Osteoblast (primary cell): ENCODE results near the gene PRRG1. TPM values are rescaled to one million over a fixed set of nuclear protein-coding genes. Genes with fewer than 3 reads are reported as not detected.

Experiments used
- DNase-seq: peaks from one replicate; pipeline ENCODE4 v3.0.0; 2011; ENCODE audit warnings: low spot score, mixed read lengths; ENCODE audit not compliant: insufficient read length; ENCODE audit errors: missing footprints
- H2AFZ ChIP-seq: 2 replicates; pipeline ENCODE4 v1.6.0; 2011; ENCODE audit warnings: mild to moderate bottlenecking, low read length
- H3K27ac ChIP-seq: 2 replicates; pipeline ENCODE4 v1.5.1; 2011; ENCODE audit warnings: mild to moderate bottlenecking, low read depth, low read length, moderate library complexity
- H3K27me3 ChIP-seq: 2 replicates; pipeline ENCODE4 v1.6.0; 2012; ENCODE audit warnings: mild to moderate bottlenecking, control low read depth, inconsistent platforms, low read length, moderate library complexity; ENCODE audit not compliant: insufficient read depth
- H3K36me3 ChIP-seq: 2 replicates; pipeline ENCODE4 v1.5.1; 2011; ENCODE audit warnings: mild to moderate bottlenecking, low read length, control low read depth, moderate library complexity; ENCODE audit not compliant: insufficient read depth
- H3K4me1 ChIP-seq: 2 replicates; pipeline ENCODE4 v1.5.1; 2011; ENCODE audit warnings: mild to moderate bottlenecking, low read length, control low read depth, moderate library complexity; ENCODE audit not compliant: insufficient read depth
- H3K4me2 ChIP-seq: 2 replicates; pipeline ENCODE4 v1.6.0; 2011; ENCODE audit warnings: mild to moderate bottlenecking, low read length; ENCODE audit not compliant: insufficient read depth
- H3K4me3 ChIP-seq: fragments of 200-600 bp; sonication (generic); 3 replicates; pipeline ENCODE4 v1.5.1; 2012; ENCODE audit warnings: mild to moderate bottlenecking, low read length, inconsistent platforms; ENCODE audit not compliant: insufficient read depth
- H3K79me2 ChIP-seq: 2 replicates; pipeline ENCODE4 v1.6.0; 2012; ENCODE audit warnings: mild to moderate bottlenecking, low read length, control low read depth, inconsistent platforms; ENCODE audit not compliant: insufficient read depth
- H3K9me3 ChIP-seq: 2 replicates; pipeline ENCODE4 v1.5.1; 2011; ENCODE audit warnings: low read depth, low read length, control low read depth
- H4K20me1 ChIP-seq: 2 replicates; pipeline ENCODE4 v1.6.0; 2012; ENCODE audit warnings: mild to moderate bottlenecking, low read length, control low read depth; ENCODE audit not compliant: insufficient read depth
- CTCF ChIP-seq: IDR thresholded peaks from 2 replicates; pipeline ENCODE4 v1.5.1; 2011; ENCODE audit warnings: mild to moderate bottlenecking, low read depth, low read length, moderate library complexity; ENCODE audit errors: extremely low read depth
- total RNA-seq: library from RNA; depleted of rRNA; stranded (reverse); fragments of >200 nt; gene quantifications from 2 replicates; pipeline ENCODE4 v1.2.3, GENCODE V29; 2012

The PRRG1 gene
- total RNA-seq, 1 donor, result 16.3 TPM

GRCh38 chrX:37407736-37408135 is 58.6 kb downstream of the PRRG1 start:
- no peaks in the 10 kb centered on the region for H3K36me3 ChIP-seq
- H3K4me1 ChIP-seq, result no peaks in the 10 kb centered on the region
- H3K79me2 ChIP-seq, result no peaks in the 10 kb centered on the region
- TF ChIP-seq CTCF, result no peak
- no peak overlapping the region for H3K4me2 ChIP-seq
- H3K4me3 ChIP-seq, result no peak overlapping the region
- no peak overlapping the region for H2AFZ ChIP-seq
- H3K27me3 ChIP-seq, result no peaks in the 10 kb centered on the region
- H4K20me1 ChIP-seq, result no peaks in the 10 kb centered on the region
- H3K9me3 ChIP-seq, result no peaks in the 10 kb centered on the region
- no peak overlapping the region for H3K27ac ChIP-seq
- DNase-seq, result no peak

GRCh38 chrX:37409278-37409677 is 60.1 kb downstream of the PRRG1 start:
- Histone ChIP-seq H3K4me2 (no peak overlapping the region), H4K20me1 (no peaks in the 10 kb centered on the region), H3K4me1 (no peaks in the 10 kb centered on the region), H3K4me3 (no peak overlapping the region), H3K27me3 (no peaks in the 10 kb centered on the region), H3K36me3 (no peaks in the 10 kb centered on the region), H3K79me2 (no peaks in the 10 kb centered on the region), H3K27ac (no peak overlapping the region), H2AFZ (no peak overlapping the region), H3K9me3 (no peaks in the 10 kb centered on the region)
- no peak for TF ChIP-seq CTCF
- DNase-seq, result no peak

GRCh38 chrX:37420185-37420584 is 71.0 kb downstream of the PRRG1 start:
- Histone ChIP-seq H3K4me3 (no peak overlapping the region), H3K36me3 (no peaks in the 10 kb centered on the region), H3K27ac (no peak overlapping the region), H4K20me1 (no peaks in the 10 kb centered on the region), H3K4me2 (no peak overlapping the region), H3K79me2 (no peaks in the 10 kb centered on the region), H3K4me1 (peaks cover 5% of the 10 kb centered on the region), H3K9me3 (no peaks in the 10 kb centered on the region), H2AFZ (no peak overlapping the region), H3K27me3 (no peaks in the 10 kb centered on the region)
- DNase-seq, result no peak
- no peak for TF ChIP-seq CTCF

GRCh38 chrX:37420756-37421155 is 71.6 kb downstream of the PRRG1 start:
- no peaks in the 10 kb centered on the region for H4K20me1 ChIP-seq
- TF ChIP-seq CTCF, result no peak
- no peak for DNase-seq

More at GRCh38 chrX:37420756-37421155, 71.6 kb downstream of the PRRG1 start:
- no peaks in the 10 kb centered on the region for H3K79me2 ChIP-seq
- H2AFZ ChIP-seq, result no peak overlapping the region
- H3K27ac ChIP-seq, result no peak overlapping the region
- H3K27me3 ChIP-seq, result no peaks in the 10 kb centered on the region
- no peaks in the 10 kb centered on the region for H3K9me3 ChIP-seq
- no peak overlapping the region for H3K4me2 ChIP-seq
- H3K4me3 ChIP-seq, result no peak overlapping the region
- H3K36me3 ChIP-seq, result no peaks in the 10 kb centered on the region
- peaks cover 8% of the 10 kb centered on the region for H3K4me1 ChIP-seq
